Stimulated activated CD8-positive, alpha-beta memory T cell treated with anti-CD3 and anti-CD28 coated beads, Interleukin-15, amount 100 ng/mL, for 24 hours (primary cell): Measurements from ENCODE around the gene ZEB2.

Experiments
- DNase-seq: peaks from one replicate; pipeline ENCODE4 v3.0.0-alpha.2; 2020; ENCODE audit warnings: low read depth

ZEB2 gene

DNA sequence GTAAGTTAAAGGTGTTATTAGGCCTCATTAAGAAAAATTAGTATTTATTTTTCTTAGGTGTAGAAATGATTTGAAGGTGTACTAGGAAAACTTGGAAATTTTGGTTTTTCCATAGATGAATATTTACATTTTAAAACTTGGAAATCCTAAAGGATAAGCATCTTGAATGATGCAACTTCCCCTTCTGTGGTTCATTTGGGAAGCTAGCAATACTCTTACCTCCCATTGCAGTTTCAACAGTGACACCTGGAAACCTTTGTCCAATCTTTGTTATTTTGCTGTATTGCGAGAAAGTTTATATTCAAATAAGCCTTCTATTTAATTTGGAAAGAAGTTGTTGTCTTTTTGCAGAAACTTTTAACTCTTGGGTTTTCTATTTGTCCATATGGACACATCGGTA lies 68.5 kb downstream of the ZEB2 start:
- no peak for DNase-seq

DNA sequence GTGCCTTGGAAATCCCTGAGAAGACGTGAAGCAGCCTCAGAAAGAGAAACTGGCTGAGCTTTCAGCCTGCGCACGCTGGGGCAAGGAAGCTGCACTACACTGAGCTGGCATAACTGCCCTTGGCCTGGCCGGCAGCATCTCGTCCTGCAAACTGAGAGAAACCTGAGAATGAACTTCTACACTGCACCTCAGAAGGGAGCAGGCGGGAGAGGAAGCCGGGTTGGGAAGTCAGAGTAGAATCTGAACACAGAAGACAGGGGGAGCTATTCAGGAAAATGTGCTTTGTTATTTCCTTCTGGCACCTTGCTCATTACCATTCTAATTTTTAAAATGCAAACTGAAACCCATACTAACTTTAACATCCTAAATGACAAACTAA lies 70.9 kb downstream of the ZEB2 start:
- DNase-seq, result no peak

DNA sequence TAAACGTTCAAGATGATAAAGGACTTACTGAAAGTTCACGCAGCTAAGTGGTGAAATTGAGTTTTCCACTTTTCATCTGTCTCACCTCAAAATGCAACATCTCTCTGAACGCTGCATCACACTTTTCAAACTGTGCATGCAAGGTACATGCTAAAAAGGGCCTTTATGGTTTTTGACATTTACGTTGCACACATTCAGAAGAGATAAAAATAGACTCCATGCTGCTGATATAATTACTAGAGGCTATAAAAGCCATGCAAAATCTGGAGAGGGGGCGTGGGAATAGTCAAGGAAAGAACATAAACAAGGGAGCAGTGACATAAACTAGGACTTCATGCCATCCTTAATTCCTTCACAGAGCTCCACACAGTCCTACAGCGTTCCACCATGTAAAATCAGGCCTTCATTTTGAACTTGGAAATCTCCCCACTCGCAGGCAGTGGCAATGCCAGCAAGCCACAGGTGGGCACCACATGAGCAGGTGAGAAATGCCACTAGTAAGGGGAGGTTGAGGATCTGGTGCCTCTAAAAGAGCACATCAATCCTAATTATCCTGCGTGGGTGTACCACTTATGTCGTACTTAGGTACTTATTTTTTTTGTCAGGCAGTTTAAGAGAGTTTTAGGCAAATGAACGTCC lies 71.4 kb downstream of the ZEB2 start:
- no peak for DNase-seq

DNA sequence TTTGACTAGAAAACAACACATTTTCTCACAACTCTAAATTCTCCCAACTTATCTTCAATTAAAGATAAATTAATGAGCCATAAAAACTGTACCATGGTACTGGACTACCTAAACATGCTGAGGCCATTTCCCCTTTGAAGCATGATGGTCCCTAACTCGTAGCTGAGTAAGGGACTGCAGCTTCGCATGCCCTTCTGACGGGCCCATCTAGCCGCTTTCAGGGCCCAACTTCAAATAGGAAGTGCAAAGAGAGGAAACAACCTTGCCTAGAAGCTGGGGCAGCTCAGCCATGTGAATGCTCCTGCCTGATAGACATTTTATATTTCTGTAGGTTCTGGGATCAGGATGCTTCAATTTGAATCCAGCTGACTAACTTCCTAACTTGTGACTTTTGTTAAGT lies 72.4 kb downstream of the ZEB2 start:
- no peak for DNase-seq

DNA sequence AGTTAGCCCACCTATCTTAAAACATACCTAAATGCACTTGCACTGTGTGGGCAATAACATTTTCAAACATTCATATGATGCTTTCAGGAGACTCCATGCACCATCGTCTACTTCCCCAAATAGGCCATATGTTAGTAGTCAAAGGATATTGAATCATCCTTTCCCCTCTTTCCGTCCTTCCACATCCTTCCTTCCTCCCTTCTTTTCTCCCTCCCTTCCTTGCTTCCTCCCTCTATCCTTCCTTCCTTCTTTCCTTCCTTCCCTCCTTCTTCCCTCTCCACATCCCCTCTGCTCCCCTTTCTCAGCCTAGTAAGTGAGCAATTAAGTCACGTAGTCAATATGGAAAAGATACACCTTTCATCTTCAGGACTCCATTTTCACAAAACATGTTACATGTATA lies 73.8 kb downstream of the ZEB2 start:
- DNase-seq, result no peak

DNA sequence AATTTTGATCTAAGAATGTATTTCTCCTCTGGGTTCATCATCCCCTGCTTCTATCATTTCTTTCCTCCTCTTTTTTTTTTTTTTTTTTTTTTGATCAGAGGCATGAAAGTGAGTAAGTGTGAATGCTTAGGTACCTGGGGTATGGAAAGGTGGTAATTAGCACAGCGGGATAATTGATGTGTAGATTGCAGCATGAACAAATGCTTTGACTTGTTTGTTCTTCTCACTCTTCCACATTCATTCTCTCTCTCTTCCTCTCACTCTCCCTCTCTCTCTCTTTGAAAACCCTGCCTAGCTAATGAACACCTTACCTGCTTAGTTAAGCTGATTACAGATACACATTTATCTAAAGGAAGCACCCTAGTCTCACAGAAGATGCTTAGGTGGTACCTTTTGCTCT lies 74.7 kb downstream of the ZEB2 start:
- no peak for DNase-seq

DNA sequence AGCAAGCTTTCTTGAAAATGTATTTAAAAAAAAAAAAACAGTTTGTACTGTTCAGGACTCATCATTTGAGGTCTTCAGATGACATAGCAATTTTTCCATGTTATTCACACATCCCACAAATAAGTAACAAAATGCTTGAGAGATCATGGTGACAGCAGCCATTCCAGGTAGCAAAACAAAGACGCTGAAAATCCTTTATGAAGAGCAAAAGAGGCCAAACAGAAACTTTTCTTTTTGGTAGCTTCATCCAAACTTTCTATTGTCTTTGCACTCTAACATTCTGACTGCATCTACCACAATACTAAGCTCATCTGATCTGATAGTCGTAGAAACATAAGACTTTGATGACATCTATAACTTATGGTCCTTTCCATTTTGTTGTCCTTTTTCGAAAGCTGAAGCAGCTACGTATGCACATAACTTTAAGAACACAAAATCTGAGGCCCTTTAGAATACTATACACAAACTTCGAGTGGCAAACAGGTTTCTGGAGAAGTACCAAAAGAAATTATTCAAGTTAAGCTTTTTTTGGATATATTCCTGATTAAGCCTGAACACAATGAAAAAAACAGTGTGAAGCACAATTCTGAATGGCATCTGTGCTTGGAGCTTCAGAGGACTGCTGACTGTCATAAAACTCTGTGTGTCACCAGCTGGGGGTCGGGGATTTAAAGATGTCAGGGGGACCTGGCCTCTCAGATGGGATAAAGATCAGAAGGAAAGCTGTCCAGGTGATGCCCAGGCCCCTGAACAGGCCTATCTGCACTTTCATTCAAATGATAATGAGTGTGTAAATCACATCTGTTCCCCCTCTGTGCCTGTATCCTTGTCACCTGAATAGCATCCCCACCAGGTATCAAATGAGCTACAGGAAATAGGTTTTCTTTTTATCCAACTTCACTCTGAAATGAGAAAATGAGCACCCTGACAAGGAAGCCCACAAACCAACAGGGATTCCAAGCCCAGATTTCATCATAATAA lies 75.8 kb downstream of the ZEB2 start:
- no peak for DNase-seq

DNA sequence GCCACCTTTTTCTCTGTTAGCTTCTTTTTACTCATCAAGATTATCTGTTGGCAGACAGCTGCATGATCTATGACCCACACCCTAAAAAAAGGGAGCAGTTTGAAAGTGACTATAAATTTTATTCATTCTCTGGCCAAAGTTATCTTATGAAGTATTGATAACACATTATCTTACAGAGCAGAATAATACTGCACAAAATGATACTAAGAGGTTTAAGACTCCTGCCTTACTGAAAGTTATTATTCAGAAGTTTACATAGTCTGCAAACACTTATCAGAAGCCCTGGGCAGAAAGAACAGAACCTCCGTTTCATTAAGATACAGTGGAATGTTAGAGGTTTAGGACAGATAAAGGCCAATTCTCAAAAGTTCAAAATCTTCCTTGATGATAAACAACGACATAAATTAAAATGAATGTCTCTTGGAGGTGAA lies 78.2 kb downstream of the ZEB2 start:
- DNase-seq, result no peak

DNA sequence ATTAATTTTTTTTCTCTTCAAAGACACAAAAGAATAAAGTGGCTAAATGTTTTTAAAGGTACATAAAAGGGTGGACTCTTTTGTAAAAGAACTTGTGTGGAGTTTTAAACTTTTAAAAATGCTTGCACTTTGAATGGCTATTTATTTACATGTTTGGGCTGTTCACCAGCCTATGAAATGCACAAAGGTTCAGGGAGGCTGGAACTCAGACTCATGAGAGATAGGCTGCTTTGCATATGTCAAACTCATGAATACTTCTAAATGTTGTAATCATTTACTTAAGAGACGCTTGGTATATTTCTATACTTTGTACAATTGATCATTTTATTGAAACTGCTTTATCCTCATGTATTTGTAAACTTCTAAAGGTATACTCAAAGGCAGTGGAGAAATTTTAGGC lies 79.9 kb downstream of the ZEB2 start:
- DNase-seq, result no peak

DNA sequence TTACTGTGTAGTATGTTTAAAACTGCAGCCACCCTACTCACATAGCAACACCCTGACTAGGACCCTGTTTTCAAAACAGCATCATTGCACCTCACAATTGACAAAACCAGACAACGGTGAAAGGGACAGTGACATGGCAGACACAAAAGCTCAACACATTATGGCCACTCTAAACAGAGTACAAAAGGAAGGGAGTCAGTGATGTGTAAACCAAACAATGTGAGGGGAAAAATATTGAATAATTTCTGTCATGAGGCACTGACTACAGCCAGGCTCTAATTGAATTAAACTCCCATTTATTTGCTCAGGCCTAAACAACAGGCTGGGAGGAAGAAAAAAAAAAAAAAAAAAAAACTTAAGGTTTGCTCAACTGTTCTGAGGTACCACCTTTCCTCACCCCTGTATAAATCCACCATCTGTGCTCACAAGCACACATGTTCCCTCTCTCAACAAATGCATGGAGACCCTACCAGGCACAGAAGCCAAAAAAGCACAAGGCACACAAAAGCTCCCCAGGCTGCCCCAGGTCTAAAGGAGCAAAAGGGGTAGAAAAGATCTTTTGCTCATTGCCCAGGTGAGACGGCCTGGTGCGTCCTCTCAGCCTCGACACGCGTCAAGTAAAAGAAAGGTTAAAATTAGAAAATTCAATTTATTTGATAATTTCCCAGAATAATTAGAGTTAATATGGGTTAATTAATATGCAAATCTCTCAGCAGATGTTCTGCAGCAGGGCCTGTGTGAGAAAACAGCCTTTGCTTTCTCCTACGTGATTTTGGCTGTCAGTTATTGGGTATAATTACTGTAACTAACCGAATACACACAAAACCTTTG lies 80.9 kb downstream of the ZEB2 start:
- no peak for DNase-seq

DNA sequence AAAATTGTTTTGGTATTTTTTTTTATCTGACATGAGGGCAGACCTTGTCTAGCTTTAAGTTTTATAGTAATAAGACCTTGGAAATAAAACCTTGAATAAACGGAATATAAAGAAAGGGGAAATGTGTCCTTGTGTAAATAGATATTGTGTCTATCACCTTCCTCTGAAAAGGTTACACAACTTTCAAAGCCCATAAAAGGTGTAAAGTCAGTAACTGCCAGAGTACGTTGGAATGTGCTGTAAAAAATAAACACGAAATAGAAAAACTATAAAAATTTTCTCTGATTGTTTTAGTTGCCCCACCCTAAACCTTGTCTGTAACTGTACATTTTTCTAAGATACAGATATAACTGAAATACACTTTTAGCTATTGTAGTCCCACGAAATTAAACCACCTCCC lies 82.3 kb downstream of the ZEB2 start:
- DNase-seq, result no peak

DNA sequence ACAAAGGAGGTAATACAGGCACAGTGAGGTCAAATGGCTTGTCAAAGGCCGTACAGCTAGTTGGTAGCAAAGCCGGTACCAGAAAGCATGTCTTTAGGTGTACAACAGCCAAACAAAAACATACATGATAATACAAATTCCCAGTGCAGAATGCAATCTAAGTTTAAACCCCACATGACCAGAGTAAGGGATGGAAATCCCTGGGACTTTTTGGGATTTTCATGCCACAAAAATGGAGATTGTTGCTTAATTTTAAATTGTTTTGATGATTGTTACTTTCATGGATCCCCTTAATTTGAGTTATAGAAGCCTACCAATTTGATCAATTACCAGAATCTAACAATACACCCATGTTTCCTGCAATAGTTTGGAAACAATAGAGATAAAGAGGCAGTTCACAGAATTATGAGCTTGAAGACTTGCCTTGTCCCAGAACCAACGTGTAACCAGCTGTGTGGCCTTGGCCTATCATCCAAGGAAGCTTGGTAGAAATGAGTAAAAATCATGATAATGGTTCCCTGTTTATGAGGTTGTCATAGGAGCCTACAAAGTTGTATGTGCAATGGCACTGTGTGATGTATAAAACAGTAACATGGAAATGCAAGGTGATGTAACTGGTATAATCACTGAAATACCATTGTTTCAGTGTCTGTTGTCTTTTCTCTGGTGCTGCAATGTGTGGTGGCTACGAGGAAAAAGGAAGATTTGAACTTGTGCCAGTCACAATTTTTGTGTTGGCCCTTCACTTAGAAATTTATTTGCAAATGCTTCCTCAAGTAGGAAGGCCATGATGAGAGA lies 85.3 kb downstream of the ZEB2 start:
- no peak for DNase-seq

DNA sequence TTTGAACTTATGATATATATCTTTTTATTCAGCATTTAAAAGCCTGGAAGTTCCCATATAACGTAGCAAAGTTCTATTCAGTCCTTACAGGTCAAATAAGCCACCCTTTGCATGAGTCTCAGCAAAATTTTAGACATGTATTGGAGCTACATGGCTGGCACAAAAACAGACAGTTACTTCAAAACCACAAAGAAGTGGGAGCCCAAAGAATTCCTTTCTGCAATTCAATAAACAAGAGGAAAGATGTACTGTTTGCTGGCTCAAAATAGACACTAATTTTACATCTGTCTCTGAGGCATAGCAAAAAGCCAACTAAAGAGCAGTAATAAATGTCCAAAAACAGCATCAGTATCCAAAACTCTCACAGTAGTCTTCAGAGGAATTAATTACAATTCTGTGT lies 87.0 kb downstream of the ZEB2 start:
- no peak for DNase-seq

DNA sequence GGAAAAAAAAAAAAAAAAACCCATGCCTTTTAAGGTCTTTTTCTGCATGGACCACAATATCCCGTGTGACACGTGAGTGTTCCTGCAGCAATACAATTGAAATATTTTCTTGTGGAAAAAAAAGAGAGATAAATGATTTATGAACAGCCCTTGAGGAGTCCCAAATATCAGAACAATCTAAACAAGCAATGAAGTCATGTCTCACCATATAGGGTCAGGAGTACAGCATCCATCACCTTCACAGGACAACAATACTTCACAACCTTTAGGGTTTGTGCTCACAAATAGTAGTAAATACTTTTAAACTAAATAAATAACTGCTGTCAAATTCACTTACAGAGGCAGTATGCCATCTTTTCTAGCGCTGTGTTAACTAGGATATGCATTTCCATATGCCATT lies 87.9 kb downstream of the ZEB2 start:
- DNase-seq, result no peak

DNA sequence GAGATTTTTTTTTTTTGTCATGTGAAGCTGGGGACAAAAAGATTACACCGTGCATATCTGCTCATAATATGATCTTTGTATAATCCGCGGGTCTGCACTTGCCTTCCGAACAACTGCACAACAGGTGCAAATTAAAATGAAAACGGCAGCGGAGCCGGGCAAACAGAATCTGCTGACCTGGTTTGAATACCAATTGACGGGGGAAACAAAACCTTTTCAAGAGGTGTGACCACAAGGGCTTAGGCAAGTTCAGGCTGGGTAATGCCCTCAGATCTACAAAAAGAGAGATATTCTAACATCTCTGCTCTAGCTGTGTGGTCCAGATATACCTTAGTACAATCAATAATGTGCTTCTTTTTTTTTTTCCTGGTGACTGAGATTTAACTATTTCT lies 88.5 kb downstream of the ZEB2 start:
- DNase-seq, result no peak

DNA sequence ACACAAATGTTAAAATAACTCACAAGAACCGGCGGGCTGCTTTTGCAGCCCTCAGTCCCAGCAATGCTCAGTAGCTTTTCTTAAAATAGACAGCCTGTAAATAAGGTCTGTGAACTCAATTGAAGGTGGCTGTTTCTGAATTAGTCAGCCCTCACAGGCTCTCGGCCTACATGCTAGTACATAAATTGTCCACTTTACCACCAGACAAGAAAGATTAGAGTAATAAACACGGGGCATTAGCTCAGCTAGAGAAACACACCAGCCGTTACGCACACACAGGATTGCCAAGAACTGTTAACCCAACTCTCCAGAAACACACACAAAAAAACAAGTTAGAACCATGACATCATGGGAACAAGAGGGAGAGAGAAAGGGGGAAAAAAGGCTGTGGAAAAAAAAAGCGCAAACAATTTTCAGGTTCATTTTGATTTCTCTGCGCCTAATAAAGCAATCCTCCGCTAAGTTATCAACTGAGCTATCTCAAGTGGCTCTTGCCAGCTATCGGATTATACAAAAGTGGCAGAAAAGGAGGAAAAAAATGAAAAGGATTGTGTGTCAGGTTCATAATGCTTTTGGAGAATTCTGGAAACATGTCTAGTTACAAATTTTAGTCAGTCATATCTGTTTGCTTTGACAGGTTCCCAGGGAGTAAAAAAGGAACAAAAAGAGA lies 89.1 kb downstream of the ZEB2 start:
- no peak for DNase-seq

DNA sequence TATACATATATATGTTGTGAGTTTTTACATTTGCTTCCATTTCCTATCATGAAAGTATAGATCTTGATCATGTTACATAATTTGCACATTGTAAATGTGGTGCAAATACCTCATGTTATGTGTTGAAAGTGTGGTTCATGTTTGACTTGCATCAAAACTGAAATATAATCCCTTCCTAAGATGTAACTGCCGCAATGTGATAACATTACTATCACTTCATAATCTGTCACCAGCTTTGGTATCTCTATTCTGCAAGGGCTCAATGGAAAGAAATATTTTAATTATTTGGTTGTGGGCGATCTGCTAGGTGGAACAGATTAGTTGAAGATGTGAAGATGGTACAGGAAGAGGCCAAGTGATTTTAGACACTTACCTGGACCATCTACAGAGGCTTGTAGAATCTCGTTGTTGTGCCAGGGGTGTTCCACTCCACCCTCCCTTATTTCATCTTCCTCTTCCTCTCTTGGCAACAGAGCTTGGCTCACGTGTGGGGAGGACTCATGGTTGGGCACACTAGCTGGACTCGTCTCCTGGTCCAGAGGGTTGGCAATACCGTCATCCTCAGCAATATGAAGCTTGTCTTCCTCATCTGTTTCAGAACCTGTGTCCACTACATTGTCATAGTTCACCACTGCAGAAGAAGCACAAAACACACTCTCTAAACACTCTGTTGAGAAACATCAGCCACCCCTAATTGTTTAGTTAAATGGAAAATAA lies 90.4 kb downstream of the ZEB2 start:
- no peak for DNase-seq

DNA sequence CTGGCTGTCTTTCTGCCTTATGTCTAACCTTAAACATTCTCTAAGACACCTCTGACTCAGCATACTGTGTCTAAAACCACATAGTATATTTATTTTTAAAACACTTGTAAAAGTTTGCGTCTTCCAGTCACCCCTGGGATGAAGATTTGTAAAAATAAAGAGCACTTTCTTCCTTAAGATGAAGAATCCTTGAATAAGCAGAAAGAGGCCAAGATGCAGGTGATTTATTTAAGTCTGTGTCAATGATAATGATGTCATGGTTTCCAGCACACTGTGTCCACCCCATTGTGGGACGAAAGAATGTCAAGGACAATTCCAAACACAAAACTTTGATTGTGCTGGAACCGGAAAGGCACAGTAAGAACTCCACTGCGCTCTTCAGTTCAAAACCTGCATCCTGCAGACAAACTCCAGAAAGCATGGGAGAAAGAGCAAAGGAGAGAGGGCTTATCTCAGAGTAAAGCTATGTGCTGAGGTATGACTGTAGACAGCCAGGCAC lies 92.9 kb downstream of the ZEB2 start:
- DNase-seq, result no peak

DNA sequence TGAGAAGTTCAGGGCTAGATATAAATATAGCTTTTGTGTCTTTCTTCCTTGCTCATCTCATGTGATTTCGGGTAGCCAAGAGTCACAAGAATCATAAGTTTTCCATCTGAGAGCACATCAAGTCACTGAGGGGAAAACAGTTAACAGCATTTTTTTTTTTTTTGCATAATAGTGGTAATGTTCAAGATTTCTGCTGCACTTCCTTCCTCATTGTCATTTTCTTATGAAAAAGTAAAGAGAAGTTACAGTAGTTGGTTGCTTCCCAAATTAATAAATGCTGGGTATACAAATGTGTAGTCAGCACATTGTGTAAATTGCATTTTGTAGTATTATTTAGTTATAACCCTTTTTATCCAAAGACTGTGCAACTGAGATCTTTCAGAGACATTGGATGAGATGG lies 93.6 kb downstream of the ZEB2 start:
- DNase-seq, result no peak

DNA sequence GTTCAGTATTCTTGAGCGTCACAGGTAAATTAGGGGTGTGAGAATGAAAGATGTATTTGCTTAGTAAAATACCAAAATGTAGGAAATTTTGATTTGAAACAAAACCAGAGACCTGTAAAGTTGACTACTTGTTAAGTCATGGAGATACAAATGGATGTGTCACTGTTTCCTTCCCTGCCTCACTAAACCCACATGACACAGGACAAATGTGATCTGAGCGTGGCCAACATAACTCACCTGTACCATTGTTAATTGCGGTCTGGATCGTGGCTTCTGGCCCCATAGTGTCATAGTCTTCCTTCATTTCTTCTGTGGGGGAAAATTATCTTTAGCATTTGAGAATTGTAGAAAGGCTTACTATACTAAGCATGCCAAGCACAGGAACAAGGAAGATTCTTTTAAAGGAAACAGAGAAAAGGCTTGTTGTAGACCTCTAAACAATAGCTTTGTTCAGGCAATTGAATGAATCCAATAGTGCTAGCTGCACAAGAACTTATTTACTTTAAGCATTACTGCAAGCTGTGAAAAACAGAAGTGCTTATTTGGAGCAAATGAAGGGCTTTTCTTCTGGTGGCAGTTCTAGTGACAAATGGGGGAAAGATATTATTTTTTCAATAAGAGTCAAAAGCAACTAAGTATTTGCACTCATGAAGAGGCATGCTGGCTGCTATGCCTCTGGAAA lies 95.2 kb downstream of the ZEB2 start:
- DNase-seq, result no peak
